Kidney epithelial cell (primary cell): ENCODE measurements around the gene SLC25A20. TPM values are rescaled to one million over a fixed set of nuclear protein-coding genes. Genes with fewer than 3 reads are reported as not detected.

ENCODE experiments used
- DNase-seq: peaks from one replicate; pipeline ENCODE4 v3.0.0-alpha.2; 2010; ENCODE audit warnings: low read depth
- H3K27me3 ChIP-seq: 2 replicates; pipeline ENCODE4 v1.6.0; 2011; ENCODE audit warnings: low read length; ENCODE audit not compliant: control insufficient read depth, insufficient read depth
- H3K36me3 ChIP-seq: 2 replicates; pipeline ENCODE4 v1.5.1; 2011; ENCODE audit warnings: low read length; ENCODE audit not compliant: control insufficient read depth, insufficient read depth
- H3K4me3 ChIP-seq: 2 replicates; pipeline ENCODE4 v1.5.1; 2011; ENCODE audit warnings: low read depth, mild to moderate bottlenecking, control low read depth, low read length
- total RNA-seq: library from RNA; depleted of rRNA; stranded (reverse); fragments of >200 nt; gene quantifications from 2 replicates; pipeline ENCODE4 v1.2.3, GENCODE V29; 2015
- TF ChIP-seq, protein P1 (sequence below): IDR thresholded peaks from 2 replicates; pipeline ENCODE4 v1.5.1; 2011; ENCODE audit warnings: mild to moderate bottlenecking, moderate library complexity, low read length, control low read depth, inconsistent platforms; ENCODE audit not compliant: insufficient read depth, poor library complexity, severe bottlenecking

The SLC25A20 gene
- total RNA-seq, 1 donor from 2014 or later, result 6.9 TPM

- TF ChIP-seq, protein P1, sequence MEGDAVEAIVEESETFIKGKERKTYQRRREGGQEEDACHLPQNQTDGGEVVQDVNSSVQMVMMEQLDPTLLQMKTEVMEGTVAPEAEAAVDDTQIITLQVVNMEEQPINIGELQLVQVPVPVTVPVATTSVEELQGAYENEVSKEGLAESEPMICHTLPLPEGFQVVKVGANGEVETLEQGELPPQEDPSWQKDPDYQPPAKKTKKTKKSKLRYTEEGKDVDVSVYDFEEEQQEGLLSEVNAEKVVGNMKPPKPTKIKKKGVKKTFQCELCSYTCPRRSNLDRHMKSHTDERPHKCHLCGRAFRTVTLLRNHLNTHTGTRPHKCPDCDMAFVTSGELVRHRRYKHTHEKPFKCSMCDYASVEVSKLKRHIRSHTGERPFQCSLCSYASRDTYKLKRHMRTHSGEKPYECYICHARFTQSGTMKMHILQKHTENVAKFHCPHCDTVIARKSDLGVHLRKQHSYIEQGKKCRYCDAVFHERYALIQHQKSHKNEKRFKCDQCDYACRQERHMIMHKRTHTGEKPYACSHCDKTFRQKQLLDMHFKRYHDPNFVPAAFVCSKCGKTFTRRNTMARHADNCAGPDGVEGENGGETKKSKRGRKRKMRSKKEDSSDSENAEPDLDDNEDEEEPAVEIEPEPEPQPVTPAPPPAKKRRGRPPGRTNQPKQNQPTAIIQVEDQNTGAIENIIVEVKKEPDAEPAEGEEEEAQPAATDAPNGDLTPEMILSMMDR, result no peak
- H3K27me3 ChIP-seq, result no peaks in the 10 kb centered on the region
- DNase-seq, result no peak
- H3K36me3 ChIP-seq, result no peaks in the 10 kb centered on the region
- no peak overlapping the region for H3K4me3 ChIP-seq
Measured at GRCh38 chr3:48826451-48826850, 72.2 kb downstream of the SLC25A20 start.

GRCh38 chr3:48820612-48821324 lies 77.9 kb downstream of the SLC25A20 start:
- DNase-seq, result no peak
- H3K36me3 ChIP-seq, result no peaks in the 10 kb centered on the region
- TF ChIP-seq, protein P1, result no peak
- no peaks in the 10 kb centered on the region for H3K27me3 ChIP-seq
- H3K4me3 ChIP-seq, result no peak overlapping the region

DNA sequence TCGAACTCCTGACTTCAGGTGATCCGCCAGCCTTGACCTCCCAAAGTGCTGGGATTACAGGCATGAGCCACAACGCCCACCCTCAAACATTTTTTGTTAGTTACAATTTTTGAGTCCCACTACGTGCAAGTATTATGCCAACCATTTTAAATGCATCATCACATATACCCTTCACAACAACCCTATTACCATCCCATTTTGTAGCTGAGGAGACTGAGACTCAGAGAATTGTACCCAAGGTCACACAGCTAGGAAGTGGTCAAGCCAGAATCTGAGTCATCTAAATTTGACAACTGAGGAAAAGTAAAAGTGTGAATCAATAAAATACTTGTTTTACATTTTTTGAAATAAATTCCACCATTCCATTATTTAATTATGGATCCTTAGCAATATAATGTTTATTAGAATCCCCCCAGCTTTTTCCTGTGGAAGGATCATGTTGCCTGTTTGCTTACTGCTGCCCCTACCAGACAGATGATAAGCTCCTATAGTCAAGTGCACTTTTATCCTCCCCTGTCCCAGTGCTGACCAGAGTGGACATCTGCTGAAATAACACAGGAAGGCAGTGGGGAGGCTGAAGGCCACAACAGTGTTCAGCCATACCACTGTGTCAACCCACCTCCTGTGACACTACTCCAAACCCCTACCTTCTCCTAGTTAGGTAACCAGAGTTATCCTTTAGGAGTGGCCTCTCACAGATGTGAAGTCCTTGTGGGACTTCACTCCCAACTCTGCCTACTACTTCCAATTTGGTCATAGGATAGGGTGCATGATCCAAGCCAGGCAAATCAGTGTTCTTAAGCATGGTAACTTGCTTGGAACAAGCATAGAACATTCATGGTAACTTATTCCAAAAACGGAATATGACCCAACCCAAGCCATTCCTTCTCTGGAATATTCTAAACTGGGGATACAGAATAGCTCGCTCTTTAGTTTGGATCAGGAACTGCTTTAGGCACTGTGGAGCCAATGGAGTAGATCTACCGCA lies 79.2 kb downstream of the SLC25A20 start:
- TF ChIP-seq, protein P1, result no peak
- no peaks in the 10 kb centered on the region for H3K27me3 ChIP-seq
- DNase-seq, result no peak
- H3K36me3 ChIP-seq, result no peaks in the 10 kb centered on the region
- no peak overlapping the region for H3K4me3 ChIP-seq

DNA sequence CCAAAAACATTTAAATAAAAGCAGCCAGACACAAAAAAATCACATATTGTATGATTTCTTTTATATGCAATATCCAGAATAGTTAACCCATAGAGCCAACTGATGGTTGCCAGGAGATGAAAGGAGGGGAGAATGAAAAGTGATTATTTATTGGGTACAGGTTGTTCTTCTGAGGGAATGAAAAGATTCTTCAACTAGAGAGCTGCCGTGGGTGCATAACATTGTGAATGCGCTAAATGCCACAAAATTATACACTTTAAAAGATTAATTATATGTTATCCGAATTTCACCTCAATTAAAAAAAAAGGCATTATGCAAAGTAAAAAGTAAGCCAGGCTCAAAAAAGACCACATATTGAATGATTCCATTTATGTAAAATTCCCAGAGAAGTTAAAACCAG lies 87.2 kb downstream of the SLC25A20 start:
- Histone ChIP-seq H3K27me3 (no peaks in the 10 kb centered on the region), H3K36me3 (no peaks in the 10 kb centered on the region), H3K4me3 (no peak overlapping the region)
- TF ChIP-seq, protein P1, result no peak
- DNase-seq, result no peak

Other genes with a start within 250 kb of the SLC25A20 start
- gene CELSR3, start 236.0 kb downstream of the SLC25A20 start, total RNA-seq, result 5.2 and 5.6 TPM in 2 replicates
- gene NCKIPSD, start 213.0 kb downstream of the SLC25A20 start, total RNA-seq, result 15.3 and 34.0 TPM in 2 replicates
- 81.2 and 109 TPM in 2 replicates for gene IP6K2, start 181.7 kb downstream of the SLC25A20 start, total RNA-seq
- 27.5 and 34.9 TPM in 2 replicates for gene PRKAR2A, start 51.0 kb downstream of the SLC25A20 start, total RNA-seq
- 99.9 and 106 TPM in 2 replicates for gene ARIH2, start 20.0 kb upstream of the SLC25A20 start, total RNA-seq
- gene P4HTM, start 91.4 kb upstream of the SLC25A20 start, total RNA-seq, result 29.0 and 43.2 TPM in 2 replicates
- 124 and 135 TPM in 2 replicates for gene WDR6, start 108.5 kb upstream of the SLC25A20 start, total RNA-seq
- 55.2 and 61.0 TPM in 2 replicates for gene DALRD3, start 119.7 kb upstream of the SLC25A20 start, total RNA-seq
- gene NDUFAF3, start 123.2 kb upstream of the SLC25A20 start, total RNA-seq, result 102 and 145 TPM in 2 replicates
- 127 and 177 TPM in 2 replicates for gene IMPDH2, start 130.5 kb upstream of the SLC25A20 start, total RNA-seq
- gene QRICH1, start 195.2 kb upstream of the SLC25A20 start, total RNA-seq, result 56.0 and 75.6 TPM in 2 replicates
- 279 and 320 TPM in 2 replicates for gene QARS1, start 205.9 kb upstream of the SLC25A20 start, total RNA-seq
- gene USP19, start 221.9 kb upstream of the SLC25A20 start, total RNA-seq, result 55.2 and 62.6 TPM in 2 replicates
- gene LAMB2, start 234.2 kb upstream of the SLC25A20 start, total RNA-seq, result 197 and 262 TPM in 2 replicates